Loucy (cell line): ENCODE results near the gene CCDC134.

Experiments
- H2AFZ ChIP-seq: fragments of 200-600 bp; sonication (generic); 2 replicates; pipeline ENCODE4 v1.6.0; 2016; ENCODE audit warnings: antibody characterized with exemption, mild to moderate bottlenecking, low read length, moderate library complexity
- H3F3A ChIP-seq: fragments of 200-600 bp; 2 replicates; pipeline ENCODE4 v1.6.0; 2016; ENCODE audit warnings: antibody characterized with exemption, low read depth, mild to moderate bottlenecking
- H3K27me3 ChIP-seq: fragments of 200-600 bp; sonication (generic); 2 replicates; pipeline ENCODE4 v1.6.1; 2014; ENCODE audit warnings: low read length, mild to moderate bottlenecking; ENCODE audit not compliant: insufficient read depth, poor library complexity, severe bottlenecking
- H3K36me3 ChIP-seq: fragments of 200-600 bp; sonication (generic); 2 replicates; pipeline ENCODE4 v1.6.1; 2016; ENCODE audit warnings: low read length; ENCODE audit not compliant: insufficient read depth
- H3K4me1 ChIP-seq: fragments of 200-600 bp; sonication (generic); 2 replicates; pipeline ENCODE4 v1.5.1; 2014; ENCODE audit warnings: low read length, mild to moderate bottlenecking; ENCODE audit not compliant: insufficient read depth, poor library complexity, severe bottlenecking
- H3K4me2 ChIP-seq: fragments of 200-600 bp; sonication (generic); 2 replicates; pipeline ENCODE4 v1.6.0; 2014; ENCODE audit warnings: antibody characterized with exemption, low read length, low read depth, mild to moderate bottlenecking; ENCODE audit not compliant: poor library complexity, severe bottlenecking
- H3K4me3 ChIP-seq: fragments of 200-600 bp; sonication (generic); 2 replicates; pipeline ENCODE4 v1.5.1; 2014; ENCODE audit warnings: low read length, mild to moderate bottlenecking, mixed read lengths; ENCODE audit not compliant: poor library complexity, severe bottlenecking
- H3K79me2 ChIP-seq: fragments of 200-600 bp; sonication (generic); 2 replicates; pipeline ENCODE4 v1.6.1; 2014; ENCODE audit warnings: low read length; ENCODE audit not compliant: insufficient read depth
- H3K9ac ChIP-seq: fragments of 200-600 bp; sonication (generic); 2 replicates; pipeline ENCODE4 v1.6.0; 2014; ENCODE audit warnings: mild to moderate bottlenecking, low read depth, low read length, moderate library complexity; ENCODE audit not compliant: poor library complexity, severe bottlenecking
- H3K9me2 ChIP-seq: fragments of 200-600 bp; sonication (generic); replicated peaks from 2 replicates; pipeline ENCODE4 v1.6.1; 2016; ENCODE audit warnings: low read depth, low read length, mixed read lengths
- H3K9me3 ChIP-seq: fragments of 200-600 bp; sonication (generic); 2 replicates; pipeline ENCODE4 v1.6.1; 2014; ENCODE audit warnings: mild to moderate bottlenecking, antibody characterized with exemption, low read length, low read depth; ENCODE audit not compliant: insufficient read depth
- H4K20me1 ChIP-seq: fragments of 200-600 bp; sonication (generic); 2 replicates; pipeline ENCODE4 v1.6.0; 2014; ENCODE audit warnings: antibody characterized with exemption, low read length, mild to moderate bottlenecking; ENCODE audit not compliant: insufficient read depth, poor library complexity, severe bottlenecking
- CTCF ChIP-seq: fragments of 200-600 bp; sonication (generic); conservative IDR thresholded peaks from 2 replicates; pipeline ENCODE4 v1.5.1; 2014; ENCODE audit warnings: mild to moderate bottlenecking, antibody characterized with exemption, low read length
- EZH2phosphoT487 ChIP-seq: fragments of 200-600 bp; IDR thresholded peaks from 2 replicates; pipeline ENCODE4 v1.6.1; 2018; ENCODE audit warnings: antibody characterized with exemption, mild to moderate bottlenecking, moderate library complexity, borderline replicate concordance

Gene CCDC134

GRCh38 chr22:41810022-41810421, 9.5 kb downstream of the CCDC134 start:
- TF ChIP-seq EZH2phosphoT487 (no peak), CTCF (no peak)
- no peak overlapping the region for H2AFZ ChIP-seq
- peaks cover 56% of the 10 kb centered on the region; the same call in 1 of the 2 replicates for H3K79me2 ChIP-seq
- H4K20me1 ChIP-seq, result peaks cover 3% of the 10 kb centered on the region
- H3K4me1 ChIP-seq, result peaks cover 7% of the 10 kb centered on the region
- no peaks in the 10 kb centered on the region for H3K9me2 ChIP-seq
- H3K27me3 ChIP-seq, result no peaks in the 10 kb centered on the region
- no peaks in the 10 kb centered on the region for H3F3A ChIP-seq
- H3K9ac ChIP-seq, result no peak overlapping the region
- no peak overlapping the region for H3K4me3 ChIP-seq
- H3K9me3 ChIP-seq, result no peaks in the 10 kb centered on the region
- H3K36me3 ChIP-seq, result peaks cover 35% of the 10 kb centered on the region; the same call in 1 of the 2 replicates
- no peak overlapping the region for H3K4me2 ChIP-seq

GRCh38 chr22:41812805-41813545, 12.5 kb downstream of the CCDC134 start:
- H3K4me1 ChIP-seq, result no peaks in the 10 kb centered on the region
- peaks cover 33% of the 10 kb centered on the region; the same call in 1 of the 2 replicates for H3K79me2 ChIP-seq
- no peaks in the 10 kb centered on the region for H3K27me3 ChIP-seq
- no peak overlapping the region for H2AFZ ChIP-seq
- TF ChIP-seq EZH2phosphoT487 (no peak), CTCF (no peak)
- H3K4me3 ChIP-seq, result no peak overlapping the region
- no peaks in the 10 kb centered on the region for H4K20me1 ChIP-seq
- no peaks in the 10 kb centered on the region for H3K9me2 ChIP-seq
- H3K9me3 ChIP-seq, result no peaks in the 10 kb centered on the region
- H3K4me2 ChIP-seq, result no peak overlapping the region
- H3K36me3 ChIP-seq, result peaks cover 45% of the 10 kb centered on the region; the same call in 1 of the 2 replicates
- H3K9ac ChIP-seq, result no peak overlapping the region
- no peaks in the 10 kb centered on the region for H3F3A ChIP-seq

GRCh38 chr22:41813726-41814410, 13.4 kb downstream of the CCDC134 start:
- Histone ChIP-seq H2AFZ (no peak overlapping the region), H3K79me2 (peaks cover 26% of the 10 kb centered on the region; the same call in 1 of the 2 replicates), H3K36me3 (peaks cover 50% of the 10 kb centered on the region; the same call in 1 of the 2 replicates), H3K27me3 (no peaks in the 10 kb centered on the region), H3F3A (no peaks in the 10 kb centered on the region), H3K4me3 (no peak overlapping the region), H4K20me1 (no peaks in the 10 kb centered on the region), H3K9me2 (no peaks in the 10 kb centered on the region), H3K9ac (no peak overlapping the region), H3K4me2 (no peak overlapping the region), H3K9me3 (no peaks in the 10 kb centered on the region), H3K4me1 (no peaks in the 10 kb centered on the region)
- TF ChIP-seq EZH2phosphoT487, result no peak
- no peak for TF ChIP-seq CTCF
